GM18861 (cell line): ENCODE measurements around the gene KBTBD4.
"Not testable (repeated sequence)": the region's sequence is repeated elsewhere in the genome, so short reads cannot be mapped to it uniquely, and the experiment has no call there.

Source experiments
- ATAC-seq: cut with Tn5 transposase; IDR thresholded peaks from one replicate; pipeline ENCODE4 v1.9.1; 2021; ENCODE audit not compliant: unreplicated experiment

KBTBD4 gene

DNA sequence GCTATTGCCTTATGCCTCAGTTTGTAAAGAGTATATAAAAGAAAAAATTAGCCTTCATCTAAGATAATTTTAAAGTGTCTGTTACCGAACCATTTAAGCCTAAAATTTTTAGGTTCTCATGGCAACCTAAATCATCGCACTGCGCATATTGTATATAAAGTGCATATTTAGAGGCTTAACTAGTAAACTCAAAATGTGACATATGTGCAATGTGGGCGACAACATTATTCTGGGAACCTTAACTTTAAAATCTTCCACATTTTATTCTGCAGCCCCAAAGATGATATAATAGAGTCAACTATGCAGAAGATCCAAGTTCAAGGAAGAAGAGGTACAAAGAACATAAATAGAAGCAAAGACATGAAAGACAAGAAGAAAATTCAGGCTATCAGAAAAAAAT is 48.8 kb downstream of the KBTBD4 start:
- no peak for ATAC-seq

DNA sequence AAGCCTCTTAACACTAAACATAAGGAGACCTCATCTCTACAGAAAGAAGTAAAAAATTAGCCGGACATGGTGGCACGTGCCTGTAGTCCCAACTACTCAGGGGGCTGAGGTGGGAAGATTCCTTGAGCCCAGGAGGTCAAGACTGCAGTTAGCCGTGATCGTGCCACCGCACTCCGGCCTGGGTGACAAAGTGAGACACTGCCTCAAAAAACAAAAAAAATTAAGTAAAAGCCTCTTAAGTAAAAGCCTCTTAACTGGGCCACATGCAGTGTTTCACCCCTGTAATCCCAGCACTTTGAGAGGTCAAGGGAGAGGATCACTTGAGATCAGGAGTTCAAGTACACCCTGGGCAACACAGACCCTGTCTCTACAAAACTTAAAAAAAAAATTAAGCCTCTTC is 51.6 kb downstream of the KBTBD4 start:
- no peak for ATAC-seq

DNA sequence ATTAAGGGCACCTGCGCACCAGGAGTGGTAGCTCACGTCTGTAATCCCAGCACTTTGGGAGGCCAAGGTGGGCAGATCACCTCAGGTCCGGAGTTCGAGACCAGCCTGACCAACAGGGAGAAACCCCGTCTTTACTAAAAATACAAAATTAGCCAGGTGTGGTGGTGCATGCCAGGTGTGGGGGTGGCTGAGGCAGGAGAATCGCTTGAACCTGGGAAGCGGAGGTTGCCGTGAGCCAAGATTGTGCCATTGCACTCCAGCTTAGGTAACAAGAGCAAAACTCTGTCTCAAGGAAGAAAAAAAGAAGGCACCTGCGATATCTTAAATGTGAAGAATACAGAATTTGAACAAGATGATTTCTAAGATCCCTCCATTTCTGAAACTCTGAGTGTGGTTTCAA is 52.7 kb downstream of the KBTBD4 start:
- not testable (repeated sequence) for ATAC-seq

DNA sequence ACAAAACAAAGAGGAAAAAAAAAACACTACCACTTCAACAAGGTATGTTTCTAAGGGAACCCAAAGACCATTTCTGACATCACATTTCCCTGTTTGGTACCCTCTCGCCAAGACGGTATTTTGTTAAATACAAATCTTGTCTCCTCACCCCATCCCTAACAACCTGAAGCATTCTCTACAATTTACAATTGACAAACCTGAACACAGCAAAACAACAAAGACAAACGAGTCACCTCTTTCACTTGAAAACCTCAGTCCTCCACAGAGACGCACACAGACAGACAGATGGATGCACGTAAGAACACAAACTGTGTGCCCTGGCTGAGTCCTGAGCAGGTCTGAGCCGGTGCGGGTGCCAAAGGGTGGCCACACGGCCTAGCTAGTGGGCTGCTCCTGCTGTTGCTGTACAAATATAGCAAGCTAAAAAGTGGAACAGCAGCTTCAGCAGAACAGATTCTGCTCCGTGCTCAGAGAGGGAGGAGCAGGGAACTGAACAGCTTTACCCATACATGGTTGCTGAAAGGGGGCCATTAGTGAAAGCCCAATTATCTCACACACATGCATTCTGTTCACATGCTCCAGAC is 54.4 kb downstream of the KBTBD4 start:
- ATAC-seq, result no peak

DNA sequence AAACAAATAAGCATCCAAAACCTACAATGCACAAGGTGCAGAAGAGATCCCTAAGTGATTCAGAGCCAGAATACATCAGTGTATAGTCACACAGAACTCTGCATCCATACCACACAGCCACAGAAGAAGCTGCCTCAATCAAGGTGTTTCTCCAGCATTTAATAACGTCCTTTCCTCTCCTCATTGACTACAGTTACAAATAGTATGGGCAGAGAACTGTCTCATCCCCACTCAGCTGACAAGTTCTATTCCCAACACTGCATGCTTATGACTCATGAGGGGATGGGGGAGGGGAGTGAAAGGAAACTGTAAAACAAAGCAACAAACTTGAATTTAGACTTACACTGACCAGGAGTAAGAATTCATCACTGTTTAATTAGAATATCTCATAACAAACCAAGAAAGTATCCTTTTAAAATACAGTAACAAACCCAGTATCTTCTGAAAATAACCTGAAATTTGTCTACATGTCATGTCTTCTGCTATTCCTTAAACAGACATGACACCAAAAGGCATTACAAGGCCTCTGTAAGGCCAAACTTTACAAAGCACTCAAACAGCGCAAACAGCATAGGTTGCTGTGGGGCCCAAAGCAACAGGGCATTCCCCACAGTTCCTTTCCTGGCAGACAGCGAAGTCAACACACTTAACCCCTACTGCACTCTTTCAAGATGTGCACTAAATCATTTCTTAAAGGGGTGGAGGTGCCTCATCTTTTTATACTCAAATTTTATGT is 55.1 kb downstream of the KBTBD4 start:
- ATAC-seq, result peak; percentile 47
